Left lung (tissue), 10 donors: Measurements from ENCODE around the gene SSH3. TPM values are rescaled to one million over a fixed set of nuclear protein-coding genes. Genes with fewer than 3 reads are reported as not detected.

Experiments
- ATAC-seq: fragments of 200-7000 bp; cut with Tn5 transposase; one replicate; pipeline ENCODE4 v1.9.1; 2020; ENCODE audit warnings: moderate library complexity
- DNase-seq, 4 donors: peaks; one replicate each; pipeline ENCODE4 v3.0.0-alpha.2; 2013 to 2020
- H3K27ac ChIP-seq, 2 donors: fragments of 200-600 bp; sonication (generic) in 1 of 2; one replicate each; pipeline versions ENCODE4 v1.5.0 to v1.8.0; 2020 to 2021
- H3K27me3 ChIP-seq, 2 donors: fragments of 200-600 bp; sonication (generic) in 1 of 2; one replicate each; pipeline versions ENCODE4 v1.5.0 to v1.8.0; 2020 to 2021
- H3K36me3 ChIP-seq, 2 donors: fragments of 200-600 bp; sonication (generic) in 1 of 2; one replicate each; pipeline versions ENCODE4 v1.5.0 to v1.8.0; 2020 to 2021
- H3K4me1 ChIP-seq, 2 donors: fragments of 200-600 bp; one replicate each; pipeline ENCODE4 v1.8.0; 2021
- H3K4me3 ChIP-seq, 2 donors: fragments of 200-600 bp; sonication (generic) in 1 of 2; one replicate each; pipeline versions ENCODE4 v1.5.0 to v1.8.0; 2020 to 2021; ENCODE audit warnings: mild to moderate bottlenecking in 1 of 2
- H3K9me3 ChIP-seq, 2 donors: fragments of 200-600 bp; sonication (generic) in 1 of 2; one replicate each; pipeline versions ENCODE4 v1.5.0 to v1.8.0; 2020 to 2021
- intact Hi-C, 2 donors: fragments of 100-400 bp; cut with DNase I; formaldehyde crosslinking; loops; one replicate each; pipeline versions ENCODE4 v1.11.2 to v1.14.2; 2022
- polyA plus RNA-seq, 6 donors: library from polyadenylated mRNA; unstranded; fragments of 120-200 nt; gene quantifications; one replicate each; pipeline ENCODE4 v1.2.1, GENCODE V29; 2013; ENCODE audit not compliant: insufficient read length in 6 of 6
- total RNA-seq, 2 donors: library from RNA; stranded (reverse); fragmentation: NEBNext Ultra II Directional; extraction: Animal tissue kit (Norgen Biotek cat#: 25700); gene quantifications; one replicate each; pipeline ENCODE4 v1.2.1, GENCODE V29; 2021
- TF ChIP-seq, protein P1 (sequence below), 2 donors: fragments of 200-600 bp; sonication (generic) in 1 of 2; IDR thresholded peaks; one replicate each; pipeline versions ENCODE4 v1.5.0 to v1.8.0; 2021; ENCODE audit warnings: antibody characterized with exemption in 2 of 2
- donor health status: DM: no; HTN: yes; CAD: no.
- donor health status: DM: no; HTN: no; CAD: no.

The SSH3 gene
- total and polyA plus RNA-seq, 8 donors: 23.0 to 44.9 (median 29.5) TPM

- no peak for DNase-seq
- H3K27ac ChIP-seq: no peak overlapping the region
- ATAC-seq: no peak
- H3K9me3 ChIP-seq: no peaks in the 10 kb centered on the region
- no peaks in the 10 kb centered on the region for H3K36me3 ChIP-seq
- peaks cover 0 to 17% of the 10 kb centered on the region in 2 donors for H3K4me1 ChIP-seq
- H3K4me3 ChIP-seq: no peak overlapping the region
- no peaks in the 10 kb centered on the region for H3K27me3 ChIP-seq
- intact Hi-C loops: no loop called here
- TF ChIP-seq, protein P1, sequence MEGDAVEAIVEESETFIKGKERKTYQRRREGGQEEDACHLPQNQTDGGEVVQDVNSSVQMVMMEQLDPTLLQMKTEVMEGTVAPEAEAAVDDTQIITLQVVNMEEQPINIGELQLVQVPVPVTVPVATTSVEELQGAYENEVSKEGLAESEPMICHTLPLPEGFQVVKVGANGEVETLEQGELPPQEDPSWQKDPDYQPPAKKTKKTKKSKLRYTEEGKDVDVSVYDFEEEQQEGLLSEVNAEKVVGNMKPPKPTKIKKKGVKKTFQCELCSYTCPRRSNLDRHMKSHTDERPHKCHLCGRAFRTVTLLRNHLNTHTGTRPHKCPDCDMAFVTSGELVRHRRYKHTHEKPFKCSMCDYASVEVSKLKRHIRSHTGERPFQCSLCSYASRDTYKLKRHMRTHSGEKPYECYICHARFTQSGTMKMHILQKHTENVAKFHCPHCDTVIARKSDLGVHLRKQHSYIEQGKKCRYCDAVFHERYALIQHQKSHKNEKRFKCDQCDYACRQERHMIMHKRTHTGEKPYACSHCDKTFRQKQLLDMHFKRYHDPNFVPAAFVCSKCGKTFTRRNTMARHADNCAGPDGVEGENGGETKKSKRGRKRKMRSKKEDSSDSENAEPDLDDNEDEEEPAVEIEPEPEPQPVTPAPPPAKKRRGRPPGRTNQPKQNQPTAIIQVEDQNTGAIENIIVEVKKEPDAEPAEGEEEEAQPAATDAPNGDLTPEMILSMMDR (IDR thresholded peaks at IDR 0.05): no peak
Measured at GRCh38 chr11:67320011-67320410, 16.7 kb downstream of the SSH3 start.

DNA sequence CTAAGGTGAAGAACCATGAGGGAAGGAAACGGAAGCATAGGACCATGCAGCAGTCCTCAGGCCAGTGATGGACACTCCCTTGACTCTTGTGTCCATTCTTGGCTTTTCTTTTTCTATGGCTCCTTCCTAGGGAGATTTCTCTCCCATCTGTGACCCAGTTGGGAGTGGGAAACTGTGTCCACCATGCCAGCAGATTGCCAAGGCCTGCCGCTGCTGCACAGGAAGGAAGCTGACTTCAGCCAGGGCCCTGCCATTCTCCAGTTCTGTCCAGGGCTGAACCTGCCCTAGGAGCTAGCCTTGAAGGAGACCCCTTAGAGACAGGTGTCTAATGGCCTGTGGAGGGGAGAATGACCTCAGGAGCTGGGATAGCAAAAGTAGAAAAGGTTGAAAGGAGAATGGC, 17.4 kb downstream of the SSH3 start:
- ATAC-seq: no peak
- no peaks in the 10 kb centered on the region for H3K9me3 ChIP-seq
- intact Hi-C loops: no loop called here
- H3K27ac ChIP-seq: no peak overlapping the region
- H3K4me1 ChIP-seq: peaks cover 0 to 17% of the 10 kb centered on the region in 2 donors
- no peak overlapping the region for H3K4me3 ChIP-seq
- DNase-seq: no peak
- no peaks in the 10 kb centered on the region for H3K27me3 ChIP-seq
- no peaks in the 10 kb centered on the region for H3K36me3 ChIP-seq
- TF ChIP-seq, protein P1 (IDR thresholded peaks at IDR 0.05): no peak

- Histone ChIP-seq H3K27me3 (no peaks in the 10 kb centered on the region), H3K36me3 (no peaks in the 10 kb centered on the region), H3K9me3 (no peaks in the 10 kb centered on the region), H3K4me3 (no peak overlapping the region), H3K4me1 (peaks cover 0 to 14% of the 10 kb centered on the region in 2 donors), H3K27ac (no peak overlapping the region)
- ATAC-seq: no peak
- TF ChIP-seq, protein P1 (IDR thresholded peaks at IDR 0.05): no peak
- intact Hi-C loops: no loop called here
- DNase-seq: no peak
Measured at GRCh38 chr11:67321313-67321871, 18.1 kb downstream of the SSH3 start.

- ATAC-seq (no peak), DNase-seq (no peak)
- H3K9me3 ChIP-seq: no peaks in the 10 kb centered on the region
- no peak overlapping the region for H3K4me3 ChIP-seq
- H3K36me3 ChIP-seq: no peaks in the 10 kb centered on the region
- intact Hi-C loops: no loop called here
- TF ChIP-seq, protein P1 (IDR thresholded peaks at IDR 0.05): no peak
- no peaks in the 10 kb centered on the region for H3K27me3 ChIP-seq
- peaks cover 0 to 10% of the 10 kb centered on the region in 2 donors for H3K4me1 ChIP-seq
- H3K27ac ChIP-seq: no peak overlapping the region
Measured at GRCh38 chr11:67322049-67322448, 18.7 kb downstream of the SSH3 start.

- no peak overlapping the region for H3K4me3 ChIP-seq
- H3K27ac ChIP-seq: no peak overlapping the region
- peaks cover 0 to 3% of the 10 kb centered on the region in 2 donors for H3K4me1 ChIP-seq
- TF ChIP-seq, protein P1 (IDR thresholded peaks at IDR 0.05): no peak
- no peaks in the 10 kb centered on the region for H3K9me3 ChIP-seq
- no peaks in the 10 kb centered on the region for H3K36me3 ChIP-seq
- DNase-seq (no peak), ATAC-seq (no peak)
- no peaks in the 10 kb centered on the region for H3K27me3 ChIP-seq
- intact Hi-C loops: no loop called here
Measured at GRCh38 chr11:67323526-67323925, 20.2 kb downstream of the SSH3 start.
